K562 (cell line): ENCODE results near the gene FZD4. TPM values are rescaled to one million over a fixed set of nuclear protein-coding genes. Genes with fewer than 3 reads are reported as not detected.

Experiments
- FOXK2 ChIP-seq, 2 experiments: fragments of 450-650 bp; IDR thresholded peaks in 1 of 2; conservative IDR thresholded peaks in 1 of 2; 2 replicates each; pipeline ENCODE4 v1.6.1; 2016; ENCODE audit warnings: low read depth in 2 of 2, mild to moderate bottlenecking in 1 of 2
- GABPA ChIP-seq: fragments of 200-800 bp; sonication (Bioruptor generic); conservative IDR thresholded peaks from 2 replicates; pipeline ENCODE4 v1.6.1; 2016; ENCODE audit warnings: low read depth, missing genetic modification characterization, missing compliant biosample characterization
- MLX ChIP-seq, 2 experiments: fragments of 450-650 bp in 1 of 2; sonication (generic) in 1 of 2; formaldehyde crosslinking; conservative IDR thresholded peaks; 2 replicates each; pipeline versions ENCODE4 v1.4.0 to v1.8.1; 2020 to 2022; ENCODE audit warnings: mild to moderate bottlenecking in 1 of 2, missing genetic modification reagents in 1 of 2
- ZBTB40 ChIP-seq, 2 experiments: fragments of 450-650 bp in 1 of 2; sonication (generic) in 1 of 2; formaldehyde crosslinking in 1 of 2; IDR thresholded peaks; 2 replicates each; pipeline versions ENCODE4 v1.7.1 to v1.9.0; 2016 to 2022; ENCODE audit warnings: inconsistent platforms in 1 of 2, mild to moderate bottlenecking in 1 of 2, missing genetic modification reagents in 1 of 2
- ZNF232 ChIP-seq: sonication (generic); formaldehyde crosslinking; IDR thresholded peaks from 2 replicates; pipeline ENCODE4 v1.8.0; 2022; ENCODE audit warnings: mild to moderate bottlenecking, missing genetic modification reagents
- polyA plus RNA-seq, 8 experiments: library from polyadenylated mRNA; depleted of rRNA in 4 of 8; stranded (reverse) in 5 of 8; unstranded in 3 of 8; fragments of >200 nt; fragmentation: Nextera tagmentation in 2 of 8; fragmentation: Illumina TruSeq in 1 of 8; extraction: Ambion mirVana in 2 of 8; extraction: Trizol in 1 of 8; gene quantifications; 2 replicates each; pipeline versions ENCODE4 v1.2.1 to v1.2.3, GENCODE V29; 2011 to 2014; ENCODE audit warnings: inconsistent platforms in 1 of 8, missing spikeins in 1 of 8
- total RNA-seq, 7 experiments: library from RNA; depleted of rRNA in 6 of 7; stranded (reverse); fragments of >200 nt in 6 of 7; fragmentation: Illumina TruSeq in 2 of 7; extraction: Trizol in 2 of 7; gene quantifications; 2 replicates each; pipeline versions ENCODE4 v1.2.1 to v1.2.3, GENCODE V29; 2011 to 2021; ENCODE audit warnings: low replicate concordance in 1 of 7
- TF ChIP-seq, protein P1 (sequence below): fragments of 250-450 bp; sonication (Bioruptor Pico); IDR thresholded peaks from 2 replicates; pipeline ENCODE4 v1.9.0; 2021; ENCODE audit warnings: mild to moderate bottlenecking, inconsistent platforms

FZD4 gene
- total and polyA plus RNA-seq, 9 of the 15 experiments (the other 6 are each of a cell fraction or from before 2014, with no cell fraction given) = 1.2 to 7.9 (median 5.8) TPM

GRCh38 chr11:86938203-86938899 lies 16.8 kb downstream of the FZD4 start (continued):
- TF ChIP-seq ZBTB40 (IDR thresholded peaks at IDR 0.05) (0 out of 2 replicates have a peak, but pooled peaks have one; percentile 14), ZBTB40 (CRISPR knock-in tag; IDR thresholded peaks at IDR 0.05) (no peak), GABPA (tag) (no peak), FOXK2 (conservative IDR thresholded peaks at IDR 0.05 in 1 of 2, IDR thresholded peaks at IDR 0.05 in 1 of 2; ENCODE audit: low read depth in 2 of 2) (peak in 1 of 2 experiments; percentile 15; a peak in 1 of 4 replicates), ZNF232 (CRISPR knock-in tag) (no peak), MLX (CRISPR knock-in tag; conservative IDR thresholded peaks at IDR 0.05) (no peak)
- TF ChIP-seq, protein P1, sequence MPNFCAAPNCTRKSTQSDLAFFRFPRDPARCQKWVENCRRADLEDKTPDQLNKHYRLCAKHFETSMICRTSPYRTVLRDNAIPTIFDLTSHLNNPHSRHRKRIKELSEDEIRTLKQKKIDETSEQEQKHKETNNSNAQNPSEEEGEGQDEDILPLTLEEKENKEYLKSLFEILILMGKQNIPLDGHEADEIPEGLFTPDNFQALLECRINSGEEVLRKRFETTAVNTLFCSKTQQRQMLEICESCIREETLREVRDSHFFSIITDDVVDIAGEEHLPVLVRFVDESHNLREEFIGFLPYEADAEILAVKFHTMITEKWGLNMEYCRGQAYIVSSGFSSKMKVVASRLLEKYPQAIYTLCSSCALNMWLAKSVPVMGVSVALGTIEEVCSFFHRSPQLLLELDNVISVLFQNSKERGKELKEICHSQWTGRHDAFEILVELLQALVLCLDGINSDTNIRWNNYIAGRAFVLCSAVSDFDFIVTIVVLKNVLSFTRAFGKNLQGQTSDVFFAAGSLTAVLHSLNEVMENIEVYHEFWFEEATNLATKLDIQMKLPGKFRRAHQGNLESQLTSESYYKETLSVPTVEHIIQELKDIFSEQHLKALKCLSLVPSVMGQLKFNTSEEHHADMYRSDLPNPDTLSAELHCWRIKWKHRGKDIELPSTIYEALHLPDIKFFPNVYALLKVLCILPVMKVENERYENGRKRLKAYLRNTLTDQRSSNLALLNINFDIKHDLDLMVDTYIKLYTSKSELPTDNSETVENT (CRISPR knock-in tag) = no peak
